Stimulated activated CD8-positive, alpha-beta memory T cell treated with anti-CD3 and anti-CD28 coated beads, Interleukin-15, amount 100 ng/mL, for 48 hours (primary cell): ENCODE measurements around the gene LCAT.
"Not testable (repeated sequence)": the region's sequence is repeated elsewhere in the genome, so short reads cannot be mapped to it uniquely, and the experiment has no call there.

Experiments
- DNase-seq, 2 donors: peaks; one replicate each; pipeline ENCODE4 v3.0.0-alpha.2; 2020; ENCODE audit warnings: low read depth in 2 of 2

Gene LCAT

DNA sequence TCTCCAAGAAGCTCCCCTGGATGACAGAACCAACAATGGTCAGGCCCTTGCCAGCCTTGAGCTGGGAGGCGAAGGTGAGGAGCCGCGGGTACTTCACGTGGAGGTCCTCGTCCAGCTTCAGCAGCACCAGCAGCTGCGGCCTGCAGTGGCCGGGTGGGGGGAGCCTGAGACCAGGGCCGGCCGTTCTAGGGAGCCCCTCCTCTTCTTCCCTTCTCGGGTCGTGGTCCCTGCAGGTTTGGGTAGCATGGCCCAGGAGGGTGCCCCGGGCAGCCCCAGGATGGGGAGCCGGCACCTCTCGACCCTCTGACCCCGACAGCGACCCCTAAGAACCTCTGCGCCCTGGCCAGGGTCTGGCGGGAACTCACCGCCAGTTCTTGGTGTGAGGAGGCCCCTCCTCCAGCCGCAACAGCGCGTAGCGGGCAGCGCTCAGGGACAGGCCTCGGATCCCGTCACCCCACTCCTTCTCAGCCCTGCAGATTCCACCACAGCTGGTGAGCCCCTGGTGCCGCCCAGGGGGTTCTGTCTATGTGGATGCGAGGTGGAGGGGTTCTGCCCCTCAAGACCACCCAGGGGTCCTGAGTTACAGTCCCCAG is 3.1 kb upstream of the LCAT start:
- no peak for DNase-seq

DNA sequence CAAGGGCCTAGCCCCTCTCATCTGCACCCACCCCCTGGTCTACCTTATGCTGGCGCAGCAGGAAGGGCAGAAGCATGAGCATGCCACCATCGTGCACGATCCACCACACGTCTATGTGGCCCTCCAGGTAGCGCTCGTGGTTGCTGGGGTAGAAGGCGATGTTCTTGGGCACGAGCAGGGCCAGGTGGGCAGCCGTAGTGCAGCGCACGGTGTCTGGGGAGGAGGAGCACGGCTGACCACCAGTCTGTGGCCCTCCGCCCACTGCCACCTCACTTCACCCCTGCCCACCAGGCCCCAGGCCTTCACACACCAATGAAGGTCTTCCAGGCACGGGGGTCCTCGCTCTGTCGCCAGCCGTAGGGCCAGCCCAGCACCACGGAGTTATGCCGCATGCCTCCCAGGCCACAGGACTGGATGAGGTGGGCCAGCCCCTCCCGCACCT is 2.2 kb upstream of the LCAT start:
- DNase-seq, result no peak

DNA sequence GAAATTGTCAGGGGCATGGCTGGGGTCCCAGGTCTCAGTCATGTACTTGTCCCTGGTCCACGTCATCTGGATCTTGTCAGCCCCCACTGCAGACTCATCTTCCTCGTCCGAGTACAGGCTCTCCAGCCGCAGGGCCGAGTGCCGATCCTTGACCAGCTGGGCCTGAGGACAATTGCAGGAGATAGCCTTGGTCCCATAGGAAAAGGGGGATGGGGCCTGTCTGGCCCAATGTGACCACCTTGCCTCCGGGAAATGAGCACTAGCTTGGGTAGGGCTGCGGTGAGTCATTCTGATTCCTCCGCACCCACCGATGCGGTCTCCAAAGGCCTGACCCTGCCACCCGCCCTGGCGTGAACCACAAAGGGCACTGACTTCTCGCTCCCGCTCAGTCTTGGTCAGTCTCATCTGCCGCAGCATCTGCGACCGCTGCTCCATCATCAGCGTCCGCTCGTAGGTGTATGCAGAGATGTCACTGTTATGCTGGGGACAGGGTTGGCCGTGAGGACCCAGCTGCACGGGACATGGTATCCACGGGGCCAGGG is 1.5 kb upstream of the LCAT start:
- no peak for DNase-seq

DNA sequence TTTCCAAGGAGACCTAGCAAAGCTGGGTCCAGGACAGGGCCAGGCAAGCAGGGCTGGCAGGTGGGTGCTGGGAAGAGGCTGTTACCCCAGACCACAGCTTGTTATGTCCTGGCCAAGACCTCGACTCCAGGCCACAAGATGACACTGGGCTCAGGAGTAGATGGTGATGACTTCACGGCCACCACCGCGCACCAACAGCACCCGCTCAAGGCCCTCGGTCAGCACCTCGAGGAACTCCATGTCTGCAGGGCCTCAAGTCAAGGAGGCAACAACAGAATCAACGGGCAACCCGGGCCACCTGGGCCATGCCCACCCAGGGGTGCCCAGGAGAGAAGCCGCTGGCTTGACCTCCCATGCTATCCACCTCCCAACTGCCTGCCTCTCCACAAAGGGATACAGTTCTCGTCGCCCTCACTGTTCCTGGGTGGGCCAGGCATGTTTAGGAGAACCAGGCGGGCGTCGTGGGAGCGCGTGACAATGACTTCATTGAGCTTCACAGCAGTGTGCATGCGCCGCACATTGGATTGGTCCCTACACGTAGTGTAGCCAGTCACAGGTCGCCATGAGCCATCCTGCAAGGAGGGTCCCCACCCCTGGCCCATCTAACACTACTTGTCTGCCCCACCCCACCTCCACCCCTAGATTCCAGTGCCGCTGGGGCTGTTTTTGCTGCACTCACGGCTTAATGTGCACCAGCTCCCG is 921 bp upstream of the LCAT start:
- DNase-seq, result no peak

DNA sequence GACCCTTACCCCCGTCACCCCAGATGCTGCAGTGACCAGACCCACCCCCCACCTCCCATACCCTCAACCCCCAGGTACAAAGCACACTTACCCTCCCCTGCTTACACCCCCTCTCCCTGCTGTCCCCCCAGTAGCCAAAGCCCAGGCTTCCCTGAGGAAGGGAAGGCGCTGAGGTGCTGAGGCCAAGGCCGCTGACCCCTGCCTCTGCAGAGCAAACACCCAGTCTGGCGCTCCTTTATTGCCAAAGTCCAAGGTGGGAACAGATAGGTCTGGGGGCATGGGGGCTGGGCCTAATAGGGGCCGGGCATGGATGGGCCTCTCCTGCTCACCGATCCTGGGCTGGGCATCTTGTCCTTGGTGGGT is 683 bp downstream of the LCAT start:
- no peak for DNase-seq

DNA sequence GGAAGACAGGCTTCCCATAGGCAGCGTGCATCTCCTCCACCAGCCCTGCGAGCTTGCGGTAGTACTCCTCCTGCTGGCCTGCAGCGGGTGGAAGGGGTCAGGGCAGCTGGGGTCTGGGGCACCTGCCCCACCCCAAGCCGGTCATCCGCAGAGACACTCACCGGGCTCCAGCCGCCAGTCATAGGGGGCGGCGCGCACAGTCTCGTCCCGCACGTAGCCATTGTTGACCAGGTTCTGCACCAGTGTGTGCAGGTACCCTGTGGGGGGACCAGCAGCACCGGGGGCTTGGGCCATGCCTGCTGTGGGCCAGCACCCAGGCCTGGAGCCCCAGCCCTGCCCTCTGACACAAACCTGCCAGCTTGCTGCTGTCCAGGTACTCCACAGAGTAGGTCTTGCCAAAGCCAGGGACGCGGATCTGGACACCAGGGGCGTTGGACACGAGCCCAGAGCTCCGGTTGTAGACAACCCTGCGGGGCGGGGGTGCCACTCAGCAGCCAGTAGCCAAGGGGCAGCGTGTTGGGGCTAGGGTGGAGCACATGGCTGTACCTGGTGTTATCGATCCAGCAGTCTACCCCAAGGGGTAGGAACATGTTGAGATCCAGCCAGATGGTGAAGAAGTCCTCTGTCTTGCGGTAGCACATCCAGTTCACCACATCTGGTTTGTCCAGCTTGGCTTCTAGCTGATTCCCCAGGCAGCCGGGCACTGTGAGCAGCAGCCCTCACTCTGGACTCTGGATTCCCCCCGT is 1.2 kb downstream of the LCAT start:
- DNase-seq, result no peak

DNA sequence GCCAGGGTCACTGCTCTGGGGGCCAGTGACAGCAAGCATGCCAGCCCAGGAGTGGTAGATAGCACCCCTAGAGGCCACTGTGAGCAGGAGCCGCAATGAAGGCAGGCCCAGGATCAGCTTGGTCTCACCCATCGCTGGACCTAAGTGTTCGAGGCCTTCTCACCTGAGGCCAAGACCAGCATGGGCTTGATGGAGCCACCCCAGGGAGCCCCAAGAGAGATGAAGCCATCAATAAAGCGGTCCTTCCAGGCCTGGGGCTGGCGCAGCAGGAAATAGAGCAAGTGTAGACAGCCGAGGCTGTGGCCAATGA is 1.8 kb downstream of the LCAT start:
- DNase-seq, result peak in 1 of 2 donors; percentile 15

DNA sequence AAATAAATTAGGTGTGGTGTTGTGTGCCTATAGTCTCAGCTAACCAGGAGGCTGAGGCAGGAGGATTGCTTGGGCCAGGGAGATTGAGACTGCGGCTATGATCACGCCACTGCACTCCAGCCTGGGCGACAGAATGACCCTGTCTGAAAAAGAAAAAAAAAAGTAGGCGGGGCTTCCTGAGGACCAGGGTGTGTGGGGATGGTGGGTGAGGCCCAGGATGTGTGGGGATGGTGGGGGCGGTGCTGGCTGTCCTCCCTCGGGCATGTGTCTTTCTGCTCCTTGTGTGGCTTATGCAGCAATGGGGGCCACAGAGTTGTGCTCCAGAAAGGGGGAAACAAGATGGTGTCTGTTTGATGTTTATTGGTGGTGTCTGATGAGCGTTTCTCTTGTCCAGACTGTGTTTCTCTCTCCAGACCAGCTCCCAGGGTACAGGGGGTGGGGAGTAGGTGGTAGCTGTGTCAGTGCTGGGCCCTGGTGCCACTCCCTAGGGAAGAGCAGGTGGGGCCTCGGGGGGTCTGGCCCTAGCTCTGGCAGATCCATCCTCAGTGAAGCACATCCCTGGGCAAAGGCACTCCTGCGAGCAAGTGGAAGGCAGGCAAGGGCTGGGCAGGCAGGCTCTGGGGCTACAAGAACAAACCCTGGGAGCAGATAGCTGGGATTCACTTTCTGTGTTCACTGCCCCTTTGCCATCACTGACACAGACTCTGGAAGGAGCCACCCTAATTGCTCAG is 2.3 kb downstream of the LCAT start:
- DNase-seq, result no peak

DNA sequence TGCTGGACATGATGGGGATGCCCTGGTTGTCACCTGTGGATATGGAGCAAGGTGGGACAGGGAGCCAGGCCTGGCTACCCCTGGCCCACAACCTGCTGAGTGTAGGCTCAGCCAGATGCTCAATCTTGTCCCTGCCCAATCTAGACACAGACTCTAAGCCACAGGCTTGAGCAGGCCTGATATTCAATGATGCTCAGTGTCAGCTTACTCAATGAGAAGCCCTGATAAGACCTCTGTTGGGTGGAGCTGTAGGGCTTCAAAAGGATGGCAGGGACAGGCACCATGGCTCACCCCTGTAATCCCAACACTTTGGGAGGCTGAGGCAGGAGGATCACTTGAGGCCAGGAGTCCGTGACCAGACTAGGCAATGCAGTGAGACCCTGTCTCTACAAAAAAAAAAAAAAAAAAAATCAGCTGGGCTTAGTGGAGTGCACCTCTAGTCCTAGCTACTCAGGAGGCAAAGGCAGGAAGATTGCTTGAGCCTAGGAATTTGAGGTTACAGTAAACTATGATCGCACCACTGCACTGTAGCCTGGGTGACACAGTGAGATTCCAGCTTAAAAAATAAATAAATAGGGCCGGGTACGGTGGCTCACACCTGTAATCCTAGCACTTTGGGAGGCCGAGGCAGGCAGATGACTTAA is 3.4 kb downstream of the LCAT start:
- no peak for DNase-seq

DNA sequence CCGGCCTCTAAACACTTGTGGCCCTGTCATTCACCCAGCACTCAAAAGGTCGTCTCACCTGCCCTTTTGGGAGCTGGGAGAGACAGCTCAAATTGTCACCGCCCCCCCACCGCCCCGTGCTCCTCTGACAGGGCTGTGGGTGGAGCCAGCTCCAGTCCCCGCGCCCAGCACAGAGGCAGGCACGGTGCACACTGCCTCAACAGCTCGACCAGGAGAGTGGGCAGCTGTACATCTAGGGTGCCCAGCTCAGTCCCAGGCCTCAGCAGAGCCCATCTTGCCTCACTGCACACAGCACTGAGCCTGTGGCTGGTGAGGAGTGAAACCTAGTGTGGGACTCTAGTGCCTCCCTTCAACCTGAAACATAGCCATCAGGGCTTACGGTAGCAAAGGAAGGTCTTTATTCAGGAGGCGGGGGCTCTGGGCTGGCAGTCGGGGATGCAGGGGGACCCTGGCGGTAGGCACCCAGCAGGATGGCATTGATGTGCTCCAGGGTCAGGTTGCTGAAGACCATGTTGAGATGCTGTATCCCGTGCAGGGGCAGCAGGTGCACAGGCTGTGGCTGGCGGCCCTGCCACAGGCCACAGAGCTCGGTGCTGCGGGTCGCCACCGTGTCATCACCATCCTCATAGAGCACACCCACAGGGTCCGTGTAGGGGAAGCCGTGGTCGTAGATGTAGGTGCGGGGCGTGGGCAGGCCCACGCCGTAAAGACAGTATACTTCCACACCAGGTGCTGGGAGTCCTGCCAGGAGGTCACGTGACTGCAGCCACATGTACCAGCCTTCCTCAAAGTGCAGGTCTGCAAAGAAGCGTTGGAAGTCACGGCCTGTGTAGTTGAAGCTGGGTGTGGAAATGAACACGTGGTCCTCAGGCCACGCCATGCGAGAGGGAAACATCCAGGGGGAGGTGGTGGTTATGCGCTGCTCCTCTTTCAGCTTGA is 4.1 kb downstream of the LCAT start:
- DNase-seq, result peak; percentile 32 to 36

DNA sequence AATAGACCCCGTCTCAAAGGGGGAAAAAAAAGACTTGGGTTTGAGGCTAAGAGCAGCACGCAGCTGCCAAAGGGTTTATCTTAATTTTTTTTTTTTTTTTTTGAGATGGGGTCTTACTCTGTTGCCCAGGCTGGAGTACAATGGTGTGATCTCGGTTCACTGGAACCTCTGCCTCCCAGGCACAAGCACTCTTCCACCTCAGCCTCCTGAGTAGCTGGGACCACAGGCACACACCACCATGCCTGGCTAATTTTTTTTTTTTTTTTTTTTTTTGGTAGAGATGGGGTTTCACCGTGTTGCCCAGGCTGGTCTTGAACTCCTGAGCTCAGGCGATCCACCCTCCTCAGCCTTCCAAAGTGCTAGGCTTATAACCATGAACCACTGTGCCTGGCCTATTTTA is 6.2 kb downstream of the LCAT start:
- DNase-seq, result not testable (repeated sequence)

DNA sequence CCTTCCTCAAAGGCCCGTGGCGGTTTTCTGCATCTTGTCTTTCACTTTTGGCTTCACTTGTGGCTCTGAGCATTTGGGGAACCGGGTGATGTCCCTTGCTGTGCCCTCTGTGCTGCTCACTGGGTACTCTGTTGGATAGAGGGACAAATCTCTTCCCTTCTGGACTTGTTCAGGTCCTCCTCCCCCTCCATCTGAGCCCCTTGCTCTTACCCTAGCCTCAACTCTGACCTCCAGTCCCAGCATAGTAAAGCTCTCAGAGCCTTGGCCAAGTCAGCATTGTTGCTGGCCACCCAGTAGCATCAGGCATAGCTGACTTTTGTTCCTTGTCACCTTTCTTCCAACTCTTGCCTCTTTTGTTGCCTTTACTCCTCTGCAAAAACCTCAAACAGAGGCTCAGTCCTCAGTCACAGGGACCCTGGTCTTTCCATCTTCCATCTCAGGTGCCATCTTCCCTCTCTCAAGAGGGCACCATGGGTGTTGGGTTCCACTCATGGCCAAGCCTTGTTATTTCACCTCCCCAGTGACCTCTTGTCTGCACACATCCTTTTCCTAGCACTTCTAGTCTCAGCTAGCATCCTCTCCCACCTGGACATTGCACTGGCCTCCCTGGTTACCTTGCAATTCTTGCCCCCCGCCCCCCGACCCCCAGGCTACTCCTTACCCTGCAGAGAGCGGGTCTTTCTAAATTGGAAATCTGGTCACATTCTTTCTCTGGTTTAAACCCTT is 6.9 kb downstream of the LCAT start:
- DNase-seq, result peak in 1 of 2 donors; percentile 65

DNA sequence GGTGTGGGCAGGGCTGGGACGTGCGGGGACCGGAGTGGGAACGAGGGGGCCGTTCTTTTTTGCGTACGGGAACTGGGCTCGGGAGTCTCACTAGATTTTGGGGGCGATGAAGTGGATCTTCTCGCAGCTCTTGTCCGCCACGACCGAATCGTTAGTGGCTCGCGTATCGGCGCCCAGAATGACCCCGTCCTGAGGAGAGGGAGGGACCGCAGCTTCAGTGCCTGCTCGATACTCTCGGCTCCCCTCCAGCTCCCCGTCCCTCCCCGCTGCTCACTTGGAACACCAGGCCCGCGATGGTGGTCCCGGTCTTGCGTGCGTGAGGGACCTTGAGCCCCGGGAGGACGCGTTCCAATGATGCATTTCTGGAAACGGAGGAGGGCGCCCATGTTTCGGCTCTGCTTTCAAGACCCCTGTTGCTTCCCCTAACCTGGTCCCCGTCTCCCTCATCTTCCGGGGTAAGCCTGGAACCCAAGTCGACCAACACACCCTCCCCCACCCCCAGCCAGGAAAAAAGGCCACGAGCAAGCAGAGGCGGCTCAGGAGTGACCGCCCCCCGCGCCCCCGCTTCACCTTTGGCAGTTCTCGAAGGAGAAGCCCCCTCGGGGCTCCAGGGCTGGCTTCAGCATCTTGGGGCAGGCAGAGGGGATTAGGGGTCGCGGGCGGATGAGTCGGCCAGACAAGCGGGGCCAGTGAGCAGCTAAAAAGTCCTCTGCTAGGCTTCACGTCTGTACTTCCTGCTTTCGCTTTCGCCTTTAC is 7.6 kb downstream of the LCAT start, which contains the start of gene PSMB10:
PSMB10 (minus strand) TSS at position 727 of the 756 bp plus-strand sequence; CDS start at position 626, 101 bp downstream.
- peak in 1 of 2 donors; percentile 63 for DNase-seq

DNA sequence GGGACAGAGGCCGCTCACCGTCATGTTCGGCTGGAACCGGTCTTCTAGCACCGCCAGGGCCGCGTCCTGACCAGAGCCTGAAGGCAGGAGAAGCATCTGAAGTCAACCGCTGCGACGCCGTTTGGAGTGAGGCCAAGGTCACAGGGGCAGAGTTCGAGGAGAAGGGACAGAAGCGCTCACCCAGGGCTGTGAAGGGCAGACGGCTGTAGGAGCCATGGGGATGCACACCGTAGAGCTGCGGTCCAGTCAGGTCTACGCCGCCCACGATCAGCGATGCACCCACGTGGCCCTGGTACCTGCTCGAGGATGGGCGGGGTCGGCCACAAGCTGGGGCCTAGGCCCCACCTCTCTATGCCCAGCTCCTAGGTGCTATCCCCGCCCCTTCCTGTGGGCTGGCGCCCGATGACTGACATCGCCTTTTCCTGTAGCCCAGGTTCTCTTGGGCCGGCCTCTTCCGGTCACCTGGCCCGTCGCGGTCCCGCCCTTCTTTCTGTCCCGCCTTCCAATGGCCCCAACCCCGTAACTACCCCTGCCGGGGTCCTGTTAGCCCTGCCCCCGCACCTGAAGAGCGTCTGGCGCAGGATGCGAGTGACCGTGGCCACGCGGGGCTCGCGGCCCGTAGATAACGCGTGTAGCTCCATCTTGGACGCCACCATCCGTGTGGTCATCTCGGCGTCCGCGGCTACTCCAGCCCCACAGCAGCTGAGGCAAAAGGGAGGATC is 8.4 kb downstream of the LCAT start:
- DNase-seq, result peak; percentile 96

DNA sequence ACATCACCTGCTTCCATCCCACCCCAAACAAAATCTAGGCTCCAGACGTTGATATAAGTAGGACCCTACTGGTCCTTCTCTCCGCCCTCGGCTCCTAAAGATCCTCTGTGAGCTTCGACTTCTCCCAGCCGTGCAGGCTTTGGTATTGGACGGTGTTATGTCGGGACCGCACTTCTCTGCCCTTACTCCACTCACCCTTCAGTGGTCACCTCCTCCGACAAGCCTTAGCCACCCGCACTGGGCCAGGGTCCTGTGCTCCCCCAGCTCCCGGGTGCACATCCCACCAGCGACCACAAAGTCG is 8.9 kb downstream of the LCAT start:
- DNase-seq, result no peak

DNA sequence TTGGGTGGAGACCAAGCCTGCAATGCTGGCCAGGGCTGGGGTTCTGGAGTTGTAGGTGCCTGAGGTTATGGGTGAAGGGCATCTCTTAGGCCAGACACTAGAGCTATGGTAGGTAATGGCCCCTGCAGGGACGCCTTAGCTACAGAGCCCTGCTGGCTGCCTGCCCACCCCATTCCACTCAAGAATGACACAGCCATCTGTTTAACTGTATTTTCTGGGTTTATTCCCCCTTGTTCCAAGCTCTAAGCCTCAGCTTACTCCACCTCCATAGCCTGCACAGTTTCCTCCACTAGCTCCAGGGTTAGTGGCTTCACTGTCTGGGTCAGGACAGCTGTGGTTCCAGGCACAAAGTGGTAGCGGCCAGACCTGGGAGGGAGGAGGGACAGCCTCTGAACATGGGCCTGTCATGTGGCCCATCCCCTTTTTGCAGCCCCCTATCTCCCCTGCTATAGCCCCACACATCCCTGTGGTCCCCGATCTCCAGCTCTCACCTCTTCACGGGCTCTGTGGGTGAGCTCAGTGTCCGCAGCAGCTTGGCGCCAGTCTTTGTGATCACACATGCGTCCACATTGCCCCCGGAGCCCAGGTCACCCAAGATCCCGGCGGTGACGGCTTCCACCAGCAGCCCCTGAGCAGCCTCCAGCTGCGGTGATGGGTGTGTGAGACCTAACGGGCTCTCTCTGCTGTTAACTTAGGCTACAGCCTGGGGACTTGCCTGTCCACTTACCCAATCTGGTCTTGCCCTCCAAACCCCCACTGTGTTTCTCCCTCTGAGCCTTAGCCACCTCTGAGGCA is 9.4 kb downstream of the LCAT start:
- DNase-seq, result no peak

DNA sequence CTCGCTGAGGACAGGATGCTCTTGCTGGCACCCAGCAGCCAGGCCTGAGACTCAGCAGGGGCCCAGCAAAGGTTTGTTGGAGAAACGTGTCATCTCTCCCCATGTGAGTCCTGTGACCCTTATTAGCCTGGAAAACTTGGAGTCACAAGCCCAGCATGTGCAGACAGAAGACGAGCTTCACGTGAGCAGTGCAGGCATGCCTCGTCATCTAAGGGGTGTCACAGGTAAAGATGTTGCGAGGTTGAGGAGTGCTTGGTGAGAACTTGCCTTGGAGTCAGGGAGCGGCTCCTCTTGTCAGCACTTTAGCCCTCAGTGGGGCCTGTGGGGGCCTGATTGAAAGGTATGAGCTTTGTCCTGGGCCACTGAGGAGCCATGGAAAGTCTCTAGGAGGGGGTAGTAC is 10.1 kb downstream of the LCAT start:
- DNase-seq, result no peak

DNA sequence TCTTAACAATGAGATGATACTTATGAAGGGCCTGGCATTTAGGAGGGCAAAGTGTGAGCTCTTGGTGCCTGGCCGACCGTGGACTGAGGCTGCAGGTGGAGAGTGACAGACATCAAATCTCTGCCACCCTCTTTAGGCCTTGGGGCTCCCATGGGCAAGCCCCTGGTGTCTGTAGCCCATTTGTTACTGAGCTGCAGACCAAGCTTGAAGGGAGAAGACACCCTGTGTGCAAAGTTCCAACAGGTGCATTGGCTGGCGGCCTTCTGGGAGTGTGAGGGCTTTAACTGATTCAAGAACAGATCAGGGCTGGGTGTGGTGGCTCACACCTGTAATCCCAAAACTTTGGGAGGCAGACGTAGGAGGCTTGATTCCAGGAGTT is 11.5 kb downstream of the LCAT start:
- DNase-seq, result no peak
